Ovary (tissue), 9 donors: Measurements from ENCODE around the gene ING1. TPM values are rescaled to one million over a fixed set of nuclear protein-coding genes. Genes with fewer than 3 reads are reported as not detected.
A peak's percentile ranks its signal among the peaks of the same experiment; 100 is the strongest.
"Not testable (repeated sequence)": the region's sequence is repeated elsewhere in the genome, so short reads cannot be mapped to it uniquely, and the experiment has no call there.

Source experiments
- DNase-seq, 5 donors: peaks; one replicate each; pipeline ENCODE4 v3.0.0-alpha.2; 2019 to 2020
- H3K27ac ChIP-seq, 2 donors: fragments of 200-600 bp; one replicate each; pipeline versions ENCODE4 v1.5.1 to v1.8.0; 2019 to 2022
- H3K27me3 ChIP-seq: fragments of 200-600 bp; one replicate; pipeline ENCODE4 v1.8.0; 2022
- H3K36me3 ChIP-seq: fragments of 200-600 bp; sonication (generic); one replicate; pipeline ENCODE4 v1.5.1; 2019
- H3K4me1 ChIP-seq: one replicate; pipeline ENCODE4 v1.8.1; 2013; ENCODE audit warnings: mild to moderate bottlenecking, moderate library complexity; ENCODE audit not compliant: insufficient read depth
- H3K4me3 ChIP-seq: fragments of 200-600 bp; sonication (generic); one replicate; pipeline ENCODE4 v1.5.1; 2017
- H3K9me3 ChIP-seq, 2 donors: fragments of 200-600 bp in 1 of 2; sonication (generic) in 1 of 2; one replicate each; pipeline versions ENCODE4 v1.5.1 to v1.8.1; 2013 to 2019; ENCODE audit warnings: mild to moderate bottlenecking in 1 of 2, moderate library complexity in 1 of 2
- EP300 ChIP-seq: sonication (generic); formaldehyde crosslinking; IDR thresholded peaks from one replicate; pipeline ENCODE4 v1.6.1; 2017; ENCODE audit warnings: antibody characterized with exemption
- POLR2A ChIP-seq: fragments of 450-650 bp; IDR thresholded peaks from one replicate; pipeline ENCODE4 v1.6.1; 2017; ENCODE audit warnings: antibody characterized with exemption, mild to moderate bottlenecking, moderate library complexity
- WGBS, 3 donors: extraction: QIAGEN DNeasy Blood & Tissue Kit in 1 of 3; methylation state at CpG; one replicate each; pipeline versions ENCODE4 v1.1.5 to v1.1.7; 2013 to 2017; 5-methylcytosine and 5-hydroxymethylcytosine counted together
- intact Hi-C, 4 donors: fragments of 100-400 bp; cut with DNase I; formaldehyde crosslinking; loops; one replicate each; pipeline versions ENCODE4 v1.11.0 to v1.15.1; 2022 to 2023
- polyA plus RNA-seq, 2 donors: library from polyadenylated mRNA; stranded (reverse); fragments of 200-250 nt in 1 of 2; fragments of 350-450 nt in 1 of 2; fragmentation: Illumina TruSeq in 1 of 2; extraction: RNeasy Lipid Tissue Mini Kit (QIAGEN cat#74804) in 1 of 2; gene quantifications; one replicate each; pipeline ENCODE4 v1.2.3, GENCODE V29; 2013 to 2014
- total RNA-seq, 7 donors: library from RNA; depleted of rRNA in 2 of 7; stranded (reverse); fragments of >200 nt in 2 of 7; fragmentation: NEBNext Ultra II Directional in 3 of 7; extraction: Animal tissue kit (Norgen Biotek cat#: 25700) in 3 of 7; gene quantifications; one replicate each; pipeline versions ENCODE4 v1.1.0 to v1.2.4, GENCODE V29; 2016 to 2023
- TF ChIP-seq, protein P1 (sequence below), 3 donors: fragments of 450-650 bp in 2 of 3; fragments of 200-600 bp in 1 of 3; IDR thresholded peaks; one replicate each; pipeline versions ENCODE4 v1.5.1 to v1.8.0; 2016 to 2022; ENCODE audit warnings: antibody characterized with exemption in 3 of 3, mild to moderate bottlenecking in 1 of 3
- donor health status: DM: no; HTN: no; CAD: no; lungs with moderate emphysema.
- donor health status: DM: no; HTN: no; CAD: no.
- donor health status: Bipolar disorder and iron deficiency.
- donor health status: DM: yes; HTN: yes; CAD: no.
- donor health status: DM: no; HTN: no; CAD: no.
- donor health status: DM: yes; HTN: yes; CAD: no.

The ING1 gene
- total and polyA plus RNA-seq, 9 donors, result 11.2 to 34.5 (median 19.1) TPM

- DNase-seq, result peak in 1 of 5 donors; percentile 1
- Histone ChIP-seq H3K9me3 (no peaks in the 10 kb centered on the region), H3K27me3 (no peaks in the 10 kb centered on the region), H3K27ac (no peak overlapping the region), H3K4me3 (no peak overlapping the region), H3K36me3 (no peaks in the 10 kb centered on the region), H3K4me1 (peaks cover 6% of the 10 kb centered on the region)
- WGBS, 3 donors, result 81 to 92% (median 87%) methylated on average over 8 of the region's 8 CpGs
- intact Hi-C loops, result loop anchor here in 2 of 4 donors (10.0 kb wide), 2 partner anchors 56 to 66 kb away; no protein-coding TSS in a partner anchor
- TF ChIP-seq EP300, result no peak
- TF ChIP-seq, protein P1, sequence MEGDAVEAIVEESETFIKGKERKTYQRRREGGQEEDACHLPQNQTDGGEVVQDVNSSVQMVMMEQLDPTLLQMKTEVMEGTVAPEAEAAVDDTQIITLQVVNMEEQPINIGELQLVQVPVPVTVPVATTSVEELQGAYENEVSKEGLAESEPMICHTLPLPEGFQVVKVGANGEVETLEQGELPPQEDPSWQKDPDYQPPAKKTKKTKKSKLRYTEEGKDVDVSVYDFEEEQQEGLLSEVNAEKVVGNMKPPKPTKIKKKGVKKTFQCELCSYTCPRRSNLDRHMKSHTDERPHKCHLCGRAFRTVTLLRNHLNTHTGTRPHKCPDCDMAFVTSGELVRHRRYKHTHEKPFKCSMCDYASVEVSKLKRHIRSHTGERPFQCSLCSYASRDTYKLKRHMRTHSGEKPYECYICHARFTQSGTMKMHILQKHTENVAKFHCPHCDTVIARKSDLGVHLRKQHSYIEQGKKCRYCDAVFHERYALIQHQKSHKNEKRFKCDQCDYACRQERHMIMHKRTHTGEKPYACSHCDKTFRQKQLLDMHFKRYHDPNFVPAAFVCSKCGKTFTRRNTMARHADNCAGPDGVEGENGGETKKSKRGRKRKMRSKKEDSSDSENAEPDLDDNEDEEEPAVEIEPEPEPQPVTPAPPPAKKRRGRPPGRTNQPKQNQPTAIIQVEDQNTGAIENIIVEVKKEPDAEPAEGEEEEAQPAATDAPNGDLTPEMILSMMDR (IDR thresholded peaks at IDR 0.05), result no peak
- TF ChIP-seq POLR2A, result no peak
Observed at GRCh38 chr13:110700641-110701040, 12.9 kb upstream of the ING1 start.

GRCh38 chr13:110701061-110701460, 12.4 kb upstream of the ING1 start:
- H3K27me3 ChIP-seq, H3K4me3 ChIP-seq, H3K36me3 ChIP-seq, H3K27ac ChIP-seq, H3K9me3 ChIP-seq, H3K4me1 ChIP-seq: not testable (repeated sequence)
- WGBS, 3 donors, result 96 to 97% (median 97%) methylated on average over 7 of the region's 7 CpGs
- intact Hi-C loops, result loop anchor here in 2 of 4 donors (10.0 kb wide), 2 partner anchors 56 to 66 kb away; no protein-coding TSS in a partner anchor
- DNase-seq, result peak in 1 of 5 donors; percentile 7

- H3K4me3 ChIP-seq, result no peak overlapping the region
- 5 to 15% (median 10%) methylated on average over 3 of the region's 3 CpGs for WGBS, 3 donors
- no peaks in the 10 kb centered on the region for H3K9me3 ChIP-seq
- DNase-seq, result no peak
- peaks cover 10% of the 10 kb centered on the region for H3K4me1 ChIP-seq
- TF ChIP-seq, protein P1 (IDR thresholded peaks at IDR 0.05), result no peak
- TF ChIP-seq EP300, result no peak
- no peak for TF ChIP-seq POLR2A
- intact Hi-C loops, result loop anchor here in 2 of 4 donors (10.0 kb wide), 2 partner anchors 57 to 67 kb away; no protein-coding TSS in a partner anchor
- no peaks in the 10 kb centered on the region for H3K36me3 ChIP-seq
- no peaks in the 10 kb centered on the region for H3K27me3 ChIP-seq
- no peak overlapping the region for H3K27ac ChIP-seq
Observed at GRCh38 chr13:110702089-110702488, 11.4 kb upstream of the ING1 start.

DNA sequence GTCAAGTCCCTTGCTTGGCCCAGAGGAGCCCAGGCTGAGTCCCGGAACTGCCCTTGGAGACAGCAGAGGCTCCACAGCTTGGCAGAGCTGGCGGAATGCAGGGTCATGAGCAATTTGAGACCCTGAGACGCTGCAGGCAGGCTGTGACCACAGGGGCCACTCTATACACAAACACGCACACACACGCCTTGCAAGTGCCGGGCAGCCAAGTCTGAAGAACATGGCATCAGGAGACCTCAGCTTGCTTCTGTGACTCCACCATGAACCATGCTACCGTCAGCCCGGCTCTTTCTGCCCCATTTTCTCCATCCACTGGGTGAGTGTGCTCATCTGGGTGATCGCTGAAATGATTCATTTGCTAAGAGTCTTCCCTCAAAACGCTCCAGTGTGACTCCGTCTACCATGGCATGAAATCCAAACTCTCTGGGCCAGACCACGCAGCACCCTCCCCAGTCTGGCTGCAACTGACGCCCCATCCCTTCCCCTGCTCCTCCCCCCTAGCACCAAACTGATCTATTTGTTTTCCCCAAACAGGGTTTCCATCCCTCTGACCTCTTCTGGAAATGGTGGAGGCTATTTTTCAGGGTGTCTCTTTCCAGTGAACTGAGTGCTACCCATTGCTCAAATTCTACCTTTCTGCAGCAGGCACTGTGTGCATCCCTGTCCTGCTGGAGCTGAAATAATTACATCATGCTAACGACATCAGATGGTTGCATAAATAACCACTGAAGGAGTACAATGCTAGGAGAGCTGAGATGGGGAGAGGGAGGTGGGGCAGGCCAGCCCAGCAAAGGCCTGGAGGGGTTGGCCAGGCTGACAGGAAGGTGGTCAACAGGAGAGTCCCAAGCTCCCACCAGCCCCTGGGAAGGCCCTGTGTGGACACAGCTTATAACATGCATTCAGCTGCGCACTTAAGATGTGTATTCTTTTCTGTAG, 10.6 kb upstream of the ING1 start:
- 79 to 81% (median 79%) methylated on average over 15 of the region's 15 CpGs for whole genome bisulfite sequencing, 3 donors
- H3K27me3 ChIP-seq, result no peaks in the 10 kb centered on the region
- peaks cover 10% of the 10 kb centered on the region for H3K4me1 ChIP-seq
- no peak overlapping the region for H3K27ac ChIP-seq
- intact Hi-C loops, result loop anchor here in 2 of 4 donors (10.0 kb wide), 2 partner anchors 58 to 68 kb away; no protein-coding TSS in a partner anchor
- no peaks in the 10 kb centered on the region for H3K36me3 ChIP-seq
- TF ChIP-seq POLR2A (no peak), EP300 (no peak)
- TF ChIP-seq, protein P1 (IDR thresholded peaks at IDR 0.05), result no peak
- peak in 1 of 5 donors; percentile 13 for DNase-seq
- H3K4me3 ChIP-seq, result no peak overlapping the region
- no peaks in the 10 kb centered on the region for H3K9me3 ChIP-seq
